Lower leg skin (tissue), 3 donors: ENCODE data around the gene CRX.
"Not testable (repeated sequence)": the region's sequence is repeated elsewhere in the genome, so short reads cannot be mapped to it uniquely, and the experiment has no call there.

Experiments used
- POLR2A ChIP-seq, 2 donors: fragments of 450-650 bp; IDR thresholded peaks; one replicate each; pipeline ENCODE4 v1.6.1; 2016 to 2017; ENCODE audit warnings: antibody characterized with exemption in 2 of 2, mild to moderate bottlenecking in 1 of 2, moderate library complexity in 1 of 2
- TF ChIP-seq, protein P1 (sequence below), 3 donors: fragments of 450-650 bp; IDR thresholded peaks; one replicate each; pipeline ENCODE4 v1.5.1; 2016; ENCODE audit warnings: antibody characterized with exemption in 3 of 3, mild to moderate bottlenecking in 3 of 3, moderate library complexity in 2 of 3

DNA sequence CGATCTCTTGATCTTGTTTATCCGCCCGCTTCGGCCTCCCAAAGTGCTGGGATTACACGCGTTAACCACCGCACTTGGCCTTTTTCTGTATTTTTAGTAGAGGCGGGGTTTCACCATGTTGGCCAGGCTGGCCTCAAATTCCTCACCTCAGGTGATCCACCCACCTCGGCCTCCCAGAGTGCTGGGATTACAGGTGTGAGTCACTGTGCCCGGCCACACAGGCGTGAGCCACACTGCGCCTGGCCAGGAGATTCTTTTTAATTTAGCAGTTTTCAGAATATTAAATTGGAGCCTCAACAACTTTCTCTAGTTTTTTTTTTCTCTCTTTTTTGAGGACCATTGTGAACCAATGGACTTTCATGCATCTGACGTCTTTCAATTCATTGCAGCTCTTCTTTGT lies 31.9 kb upstream of the CRX start:
- TF ChIP-seq, protein P1, sequence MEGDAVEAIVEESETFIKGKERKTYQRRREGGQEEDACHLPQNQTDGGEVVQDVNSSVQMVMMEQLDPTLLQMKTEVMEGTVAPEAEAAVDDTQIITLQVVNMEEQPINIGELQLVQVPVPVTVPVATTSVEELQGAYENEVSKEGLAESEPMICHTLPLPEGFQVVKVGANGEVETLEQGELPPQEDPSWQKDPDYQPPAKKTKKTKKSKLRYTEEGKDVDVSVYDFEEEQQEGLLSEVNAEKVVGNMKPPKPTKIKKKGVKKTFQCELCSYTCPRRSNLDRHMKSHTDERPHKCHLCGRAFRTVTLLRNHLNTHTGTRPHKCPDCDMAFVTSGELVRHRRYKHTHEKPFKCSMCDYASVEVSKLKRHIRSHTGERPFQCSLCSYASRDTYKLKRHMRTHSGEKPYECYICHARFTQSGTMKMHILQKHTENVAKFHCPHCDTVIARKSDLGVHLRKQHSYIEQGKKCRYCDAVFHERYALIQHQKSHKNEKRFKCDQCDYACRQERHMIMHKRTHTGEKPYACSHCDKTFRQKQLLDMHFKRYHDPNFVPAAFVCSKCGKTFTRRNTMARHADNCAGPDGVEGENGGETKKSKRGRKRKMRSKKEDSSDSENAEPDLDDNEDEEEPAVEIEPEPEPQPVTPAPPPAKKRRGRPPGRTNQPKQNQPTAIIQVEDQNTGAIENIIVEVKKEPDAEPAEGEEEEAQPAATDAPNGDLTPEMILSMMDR (IDR thresholded peaks at IDR 0.05), result not testable (repeated sequence)
- not testable (repeated sequence) for TF ChIP-seq POLR2A (IDR thresholded peaks at IDR 0.05)
